ENCODE data around the gene ATXN7L2.

DNA sequence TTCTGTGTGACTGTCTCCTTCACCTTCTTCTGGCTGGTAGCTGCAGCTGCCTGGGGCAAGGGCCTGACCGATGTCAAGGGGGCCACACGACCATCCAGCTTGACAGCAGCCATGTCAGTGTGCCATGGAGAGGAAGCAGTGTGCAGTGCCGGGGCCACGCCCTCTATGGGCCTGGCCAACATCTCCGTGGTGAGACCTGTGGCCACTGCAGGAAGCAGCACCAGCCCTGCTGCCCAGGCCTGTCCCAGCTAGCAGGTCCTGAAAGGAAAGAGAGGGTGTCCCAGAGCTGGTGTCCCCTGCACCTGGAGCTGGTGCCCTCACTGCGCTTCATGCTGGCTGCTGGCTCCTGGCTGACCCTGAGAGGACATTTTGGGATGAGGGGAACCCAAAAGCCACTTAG is 5.9 kb upstream of the ATXN7L2 start:
- no peak for TF ChIP-seq POLR2A (IDR thresholded peaks at IDR 0.05)
- TF ChIP-seq, protein P1, sequence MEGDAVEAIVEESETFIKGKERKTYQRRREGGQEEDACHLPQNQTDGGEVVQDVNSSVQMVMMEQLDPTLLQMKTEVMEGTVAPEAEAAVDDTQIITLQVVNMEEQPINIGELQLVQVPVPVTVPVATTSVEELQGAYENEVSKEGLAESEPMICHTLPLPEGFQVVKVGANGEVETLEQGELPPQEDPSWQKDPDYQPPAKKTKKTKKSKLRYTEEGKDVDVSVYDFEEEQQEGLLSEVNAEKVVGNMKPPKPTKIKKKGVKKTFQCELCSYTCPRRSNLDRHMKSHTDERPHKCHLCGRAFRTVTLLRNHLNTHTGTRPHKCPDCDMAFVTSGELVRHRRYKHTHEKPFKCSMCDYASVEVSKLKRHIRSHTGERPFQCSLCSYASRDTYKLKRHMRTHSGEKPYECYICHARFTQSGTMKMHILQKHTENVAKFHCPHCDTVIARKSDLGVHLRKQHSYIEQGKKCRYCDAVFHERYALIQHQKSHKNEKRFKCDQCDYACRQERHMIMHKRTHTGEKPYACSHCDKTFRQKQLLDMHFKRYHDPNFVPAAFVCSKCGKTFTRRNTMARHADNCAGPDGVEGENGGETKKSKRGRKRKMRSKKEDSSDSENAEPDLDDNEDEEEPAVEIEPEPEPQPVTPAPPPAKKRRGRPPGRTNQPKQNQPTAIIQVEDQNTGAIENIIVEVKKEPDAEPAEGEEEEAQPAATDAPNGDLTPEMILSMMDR (IDR thresholded peaks at IDR 0.05), result no peak
